ENCODE data around the gene ACOX2.

DNA sequence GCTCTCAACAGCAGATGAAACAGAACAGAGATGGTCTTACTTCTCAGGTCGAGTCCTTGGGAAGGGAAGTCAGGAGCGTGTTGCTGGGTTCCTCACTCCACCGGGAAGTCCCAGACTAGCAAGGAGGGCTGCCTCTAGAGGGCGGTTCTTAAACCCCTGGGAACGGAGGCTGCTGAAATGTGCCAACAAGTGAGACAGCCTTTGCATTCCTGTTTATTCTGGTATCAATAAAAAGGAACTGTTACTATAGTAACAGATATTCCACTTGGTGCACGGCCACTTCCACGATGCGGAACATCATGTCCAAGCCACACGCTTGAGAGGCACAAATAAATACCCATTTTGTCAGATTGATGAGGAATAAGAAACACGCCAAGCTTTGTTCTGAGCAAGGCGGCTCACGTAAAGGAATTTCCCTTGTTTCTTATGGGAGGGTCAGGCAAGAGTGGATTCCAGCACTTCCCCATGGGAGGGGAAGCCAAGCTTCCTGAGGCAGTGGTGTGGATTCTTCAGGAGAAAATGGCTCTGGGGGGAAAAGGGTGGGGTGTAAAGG lies 40.4 kb upstream of the ACOX2 start, which contains the start of gene FAM107A:
- TF ChIP-seq, protein P1, sequence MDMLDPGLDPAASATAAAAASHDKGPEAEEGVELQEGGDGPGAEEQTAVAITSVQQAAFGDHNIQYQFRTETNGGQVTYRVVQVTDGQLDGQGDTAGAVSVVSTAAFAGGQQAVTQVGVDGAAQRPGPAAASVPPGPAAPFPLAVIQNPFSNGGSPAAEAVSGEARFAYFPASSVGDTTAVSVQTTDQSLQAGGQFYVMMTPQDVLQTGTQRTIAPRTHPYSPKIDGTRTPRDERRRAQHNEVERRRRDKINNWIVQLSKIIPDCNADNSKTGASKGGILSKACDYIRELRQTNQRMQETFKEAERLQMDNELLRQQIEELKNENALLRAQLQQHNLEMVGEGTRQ (IDR thresholded peaks at IDR 0.05; ENCODE audit: borderline replicate concordance, low read depth, low read length) = no peak
- TF ChIP-seq ZNF384 (IDR thresholded peaks at IDR 0.05; ENCODE audit: borderline replicate concordance, low read depth, low read length) (no peak), CBFB (IDR thresholded peaks at IDR 0.05; ENCODE audit: low read depth) (no peak), CTCF (IDR thresholded peaks at IDR 0.05 in 2 of 3, conservative IDR thresholded peaks at IDR 0.05 in 1 of 3; ENCODE audit: control insufficient read depth in 2 of 3, extremely low read depth in 1 of 3, insufficient read depth in 1 of 3, low read depth in 3 of 3, low read length in 3 of 3) (no peak), SKIL (IDR thresholded peaks at IDR 0.05; ENCODE audit: low read depth, poor library complexity, severe bottlenecking) (no peak), TAF1 (IDR thresholded peaks at IDR 0.05; ENCODE audit: borderline replicate concordance, low read depth, low read length) (no peak), FOS (IDR thresholded peaks at IDR 0.05; ENCODE audit: borderline replicate concordance, extremely low read depth, insufficient read length) (no peak), KAT2A (conservative IDR thresholded peaks at IDR 0.05; ENCODE audit: control insufficient read depth, low read depth, low read length) (no peak), USF1 (IDR thresholded peaks at IDR 0.05; ENCODE audit: borderline replicate concordance, extremely low read length, insufficient read depth, low read depth, low read length) (no peak)
- TF ChIP-seq, protein P2, sequence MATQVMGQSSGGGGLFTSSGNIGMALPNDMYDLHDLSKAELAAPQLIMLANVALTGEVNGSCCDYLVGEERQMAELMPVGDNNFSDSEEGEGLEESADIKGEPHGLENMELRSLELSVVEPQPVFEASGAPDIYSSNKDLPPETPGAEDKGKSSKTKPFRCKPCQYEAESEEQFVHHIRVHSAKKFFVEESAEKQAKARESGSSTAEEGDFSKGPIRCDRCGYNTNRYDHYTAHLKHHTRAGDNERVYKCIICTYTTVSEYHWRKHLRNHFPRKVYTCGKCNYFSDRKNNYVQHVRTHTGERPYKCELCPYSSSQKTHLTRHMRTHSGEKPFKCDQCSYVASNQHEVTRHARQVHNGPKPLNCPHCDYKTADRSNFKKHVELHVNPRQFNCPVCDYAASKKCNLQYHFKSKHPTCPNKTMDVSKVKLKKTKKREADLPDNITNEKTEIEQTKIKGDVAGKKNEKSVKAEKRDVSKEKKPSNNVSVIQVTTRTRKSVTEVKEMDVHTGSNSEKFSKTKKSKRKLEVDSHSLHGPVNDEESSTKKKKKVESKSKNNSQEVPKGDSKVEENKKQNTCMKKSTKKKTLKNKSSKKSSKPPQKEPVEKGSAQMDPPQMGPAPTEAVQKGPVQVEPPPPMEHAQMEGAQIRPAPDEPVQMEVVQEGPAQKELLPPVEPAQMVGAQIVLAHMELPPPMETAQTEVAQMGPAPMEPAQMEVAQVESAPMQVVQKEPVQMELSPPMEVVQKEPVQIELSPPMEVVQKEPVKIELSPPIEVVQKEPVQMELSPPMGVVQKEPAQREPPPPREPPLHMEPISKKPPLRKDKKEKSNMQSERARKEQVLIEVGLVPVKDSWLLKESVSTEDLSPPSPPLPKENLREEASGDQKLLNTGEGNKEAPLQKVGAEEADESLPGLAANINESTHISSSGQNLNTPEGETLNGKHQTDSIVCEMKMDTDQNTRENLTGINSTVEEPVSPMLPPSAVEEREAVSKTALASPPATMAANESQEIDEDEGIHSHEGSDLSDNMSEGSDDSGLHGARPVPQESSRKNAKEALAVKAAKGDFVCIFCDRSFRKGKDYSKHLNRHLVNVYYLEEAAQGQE (IDR thresholded peaks at IDR 0.05; ENCODE audit: low read depth, low read length) = no peak
